ENCODE data around the gene KRTAP5-3. TPM values are rescaled to one million over a fixed set of nuclear protein-coding genes. Genes with fewer than 3 reads are reported as not detected.
A peak's percentile ranks its signal among the peaks of the same experiment; 100 is the strongest.

Gene KRTAP5-3
- total and polyA plus RNA-seq, 4 donors: not detected

GRCh38 chr11:1564535-1565172 lies 43.6 kb downstream of the KRTAP5-3 start:
- DNase-seq (peak; percentile 59 to 75 (median 62)), ATAC-seq (ENCODE audit: insufficient read depth, low FRiP score) (no peak)
- H3K27ac ChIP-seq (ENCODE audit: low read depth in 1 of 2, low read length in 1 of 2): peak overlapping the region in 1 of 2 donors; percentile 38
- H3K9ac ChIP-seq (ENCODE audit: insufficient read depth in 1 of 2, low read length in 2 of 2): no peak overlapping the region
- H3K36me3 ChIP-seq (ENCODE audit: control insufficient read depth in 4 of 4, insufficient read depth in 4 of 4, low read length in 4 of 4): peaks cover 0 to 27% (median 0%) of the 10 kb centered on the region in 4 donors
- peaks cover 0 to 7% (median under 1%) of the 10 kb centered on the region in 5 donors for H3K4me1 ChIP-seq (ENCODE audit: control insufficient read depth in 5 of 5, insufficient read depth in 5 of 5, low read length in 5 of 5)
- no peak overlapping the region for H3K4me3 ChIP-seq
- peaks cover 0 to 8% (median 5%) of the 10 kb centered on the region in 3 donors for H3K27me3 ChIP-seq (ENCODE audit: control insufficient read depth in 3 of 3, insufficient read depth in 3 of 3, low read length in 2 of 3)
- 28 to 53% methylated on average over 15 to 16 of the region's 16 CpGs for WGBS, 2 donors
- no peaks in the 10 kb centered on the region for H3K9me3 ChIP-seq (ENCODE audit: control insufficient read depth in 4 of 4, insufficient read depth in 3 of 4, low read length in 3 of 4)
- TF ChIP-seq CTCF (IDR thresholded peaks at IDR 0.05; ENCODE audit: control extremely low read depth, extremely low read depth): no peak

DNA sequence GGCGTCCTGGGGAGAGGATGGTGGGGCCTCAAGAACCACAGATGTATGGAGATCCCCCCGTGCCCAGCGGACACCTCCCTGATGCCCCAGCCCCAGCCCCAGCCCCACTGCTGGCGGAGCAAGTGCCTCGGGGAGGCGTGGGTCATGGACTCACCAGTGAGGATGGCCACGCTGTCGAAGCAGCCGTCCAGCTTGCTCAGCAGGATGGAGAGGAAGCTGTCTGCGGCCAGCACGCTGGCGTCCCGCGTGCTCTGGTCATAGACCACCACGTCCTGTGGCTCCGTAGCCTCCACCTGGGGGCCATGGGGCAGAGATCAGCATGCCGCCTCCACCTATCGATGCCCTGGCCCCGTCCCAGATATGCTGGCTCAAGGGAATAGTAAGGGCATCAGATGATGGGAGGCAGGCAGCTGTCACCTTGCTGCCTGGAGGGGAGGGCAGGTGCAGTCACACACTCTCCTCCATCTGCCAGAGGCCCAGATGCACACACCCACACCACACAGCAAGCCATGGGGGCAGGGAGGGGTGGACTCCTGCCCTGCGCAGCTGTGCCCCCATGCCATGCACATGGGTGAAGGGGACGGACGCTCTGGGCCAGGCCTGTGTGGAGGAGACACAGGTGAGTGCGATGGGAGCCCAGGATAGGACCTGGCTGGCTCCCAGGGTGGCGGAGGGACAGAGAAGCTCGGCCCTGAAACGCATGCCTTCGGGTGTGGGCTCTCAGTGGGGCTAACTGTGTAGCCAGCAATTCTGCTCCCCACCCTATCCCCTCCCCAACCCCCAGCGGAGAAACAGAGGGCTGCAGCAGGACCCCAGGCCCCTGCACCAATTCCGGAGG lies 44.3 kb downstream of the KRTAP5-3 start:
- Histone ChIP-seq H3K27ac (ENCODE audit: low read depth in 1 of 2, low read length in 1 of 2) (no peak overlapping the region), H3K4me3 (no peak overlapping the region), H3K27me3 (ENCODE audit: control insufficient read depth in 3 of 3, insufficient read depth in 3 of 3, low read length in 2 of 3) (peaks cover 0 to 2% (median 0%) of the 10 kb centered on the region in 3 donors), H3K9me3 (ENCODE audit: control insufficient read depth in 4 of 4, insufficient read depth in 3 of 4, low read length in 3 of 4) (no peaks in the 10 kb centered on the region), H3K4me1 (ENCODE audit: control insufficient read depth in 5 of 5, insufficient read depth in 5 of 5, low read length in 5 of 5) (peaks cover 0 to 13% (median 8%) of the 10 kb centered on the region in 5 donors), H3K36me3 (ENCODE audit: control insufficient read depth in 4 of 4, insufficient read depth in 4 of 4, low read length in 4 of 4) (peaks cover 0 to 27% (median 0%) of the 10 kb centered on the region in 4 donors), H3K9ac (ENCODE audit: insufficient read depth in 1 of 2, low read length in 2 of 2) (no peak overlapping the region)
- 75 to 86% methylated on average over 28 to 29 of the region's 29 CpGs for WGBS, 2 donors
- ATAC-seq (ENCODE audit: insufficient read depth, low FRiP score): no peak
- DNase-seq: no peak
- no peak for TF ChIP-seq CTCF (IDR thresholded peaks at IDR 0.05; ENCODE audit: control extremely low read depth, extremely low read depth)

GRCh38 chr11:1563149-1563638 lies 45.1 kb downstream of the KRTAP5-3 start:
- DNase-seq (peak in 1 of 3 donors; percentile 11), ATAC-seq (ENCODE audit: insufficient read depth, low FRiP score) (no peak)
- H3K36me3 ChIP-seq (ENCODE audit: control insufficient read depth in 4 of 4, insufficient read depth in 4 of 4, low read length in 4 of 4): peaks cover 0 to 27% (median 0%) of the 10 kb centered on the region in 4 donors
- H3K4me1 ChIP-seq (ENCODE audit: control insufficient read depth in 5 of 5, insufficient read depth in 5 of 5, low read length in 5 of 5): peaks cover 0 to 20% (median 16%) of the 10 kb centered on the region in 5 donors
- no peak overlapping the region for H3K9ac ChIP-seq (ENCODE audit: insufficient read depth in 1 of 2, low read length in 2 of 2)
- no peak for TF ChIP-seq CTCF (IDR thresholded peaks at IDR 0.05; ENCODE audit: control extremely low read depth, extremely low read depth)
- H3K4me3 ChIP-seq: no peak overlapping the region
- no peak overlapping the region for H3K27ac ChIP-seq (ENCODE audit: low read depth in 1 of 2, low read length in 1 of 2)
- no peaks in the 10 kb centered on the region for H3K27me3 ChIP-seq (ENCODE audit: control insufficient read depth in 3 of 3, insufficient read depth in 3 of 3, low read length in 2 of 3)
- H3K9me3 ChIP-seq (ENCODE audit: control insufficient read depth in 4 of 4, insufficient read depth in 3 of 4, low read length in 3 of 4): no peaks in the 10 kb centered on the region
- 80 to 82% methylated on average over 12 of the region's 12 CpGs for WGBS, 2 donors
